H9 (cell line): Measurements from ENCODE around the gene EEF1E1. TPM values are rescaled to one million over a fixed set of nuclear protein-coding genes. Genes with fewer than 3 reads are reported as not detected.

Source experiments
- DNase-seq: peaks from one replicate; pipeline ENCODE4 v3.0.0-alpha.2; 2017
- H2AFZ ChIP-seq: one replicate; pipeline ENCODE4 v1.6.1; 2013; ENCODE audit warnings: mild to moderate bottlenecking, low read length, control low read depth, moderate library complexity
- H2AK5ac ChIP-seq: 2 replicates; pipeline ENCODE4 v1.6.1; 2013; ENCODE audit warnings: low read length, control low read depth, mixed read lengths; ENCODE audit not compliant: insufficient read length
- H2BK120ac ChIP-seq: one replicate; pipeline ENCODE4 v1.6.1; 2013; ENCODE audit warnings: low read depth, mild to moderate bottlenecking, low read length, control low read depth, inconsistent platforms; ENCODE audit not compliant: poor library complexity, severe bottlenecking
- H2BK12ac ChIP-seq: 2 replicates; pipeline ENCODE4 v1.6.1; 2013; ENCODE audit warnings: low read length, control low read depth, mixed read lengths, low read depth; ENCODE audit not compliant: insufficient read length
- H2BK15ac ChIP-seq: 2 replicates; pipeline ENCODE4 v1.6.1; 2013; ENCODE audit warnings: low read depth, low read length, control low read depth
- H2BK20ac ChIP-seq: one replicate; pipeline ENCODE4 v1.6.1; 2013; ENCODE audit warnings: low read depth, mild to moderate bottlenecking, low read length, control low read depth, inconsistent platforms; ENCODE audit not compliant: poor library complexity, severe bottlenecking
- H2BK5ac ChIP-seq: 2 replicates; pipeline ENCODE4 v1.6.1; 2013; ENCODE audit warnings: low read length, control low read depth, mixed read lengths; ENCODE audit not compliant: insufficient read length
- H3K14ac ChIP-seq: 2 replicates; pipeline ENCODE4 v1.6.1; 2013; ENCODE audit warnings: low read length, control low read depth; ENCODE audit not compliant: insufficient read depth
- H3K18ac ChIP-seq: 2 replicates; pipeline ENCODE4 v1.6.1; 2013; ENCODE audit warnings: low read depth, mild to moderate bottlenecking, mixed read lengths, low read length, control low read depth; ENCODE audit not compliant: insufficient read length
- H3K23ac ChIP-seq: 2 replicates; pipeline ENCODE4 v1.6.1; 2013; ENCODE audit warnings: low read length, control low read depth, mixed read lengths, low read depth; ENCODE audit not compliant: insufficient read length
- H3K23me2 ChIP-seq: 2 replicates; pipeline ENCODE4 v1.6.1; 2013; ENCODE audit warnings: low read depth, mild to moderate bottlenecking, mixed read lengths, low read length, control low read depth; ENCODE audit not compliant: insufficient read length, poor library complexity, severe bottlenecking
- H3K27ac ChIP-seq: 2 replicates; pipeline ENCODE4 v1.5.1; 2013; ENCODE audit warnings: low read length, control low read depth, mixed read lengths, low read depth; ENCODE audit not compliant: insufficient read length
- H3K27me3 ChIP-seq: 2 replicates; pipeline ENCODE4 v1.6.1; 2013; ENCODE audit warnings: low read length, control low read depth, inconsistent platforms; ENCODE audit not compliant: insufficient read depth
- H3K4ac ChIP-seq: 2 replicates; pipeline ENCODE4 v1.6.1; 2013; ENCODE audit warnings: low read depth, mild to moderate bottlenecking, control low read depth, inconsistent platforms, low read length, moderate library complexity
- H3K4me1 ChIP-seq: 2 replicates; pipeline ENCODE4 v1.6.1; 2013; ENCODE audit warnings: low read length, control low read depth, inconsistent platforms; ENCODE audit not compliant: insufficient read depth
- H3K4me2 ChIP-seq: 2 replicates; pipeline ENCODE4 v1.6.1; 2013; ENCODE audit warnings: low read length, control low read depth, mixed read lengths; ENCODE audit not compliant: insufficient read length, insufficient read depth
- H3K56ac ChIP-seq: 2 replicates; pipeline ENCODE4 v1.6.1; 2013; ENCODE audit warnings: low read depth, mild to moderate bottlenecking, mixed read lengths, low read length, control low read depth; ENCODE audit not compliant: insufficient read length
- H3K79me1 ChIP-seq: 2 replicates; pipeline ENCODE4 v1.6.1; 2013; ENCODE audit warnings: low read depth, mild to moderate bottlenecking, moderate library complexity, low read length, control low read depth, inconsistent platforms; ENCODE audit not compliant: insufficient read depth, poor library complexity, severe bottlenecking
- H3K79me2 ChIP-seq: 2 replicates; pipeline ENCODE4 v1.6.1; 2013; ENCODE audit warnings: low read length, control low read depth, inconsistent platforms; ENCODE audit not compliant: insufficient read depth
- H3K9ac ChIP-seq: 2 replicates; pipeline ENCODE4 v1.6.1; 2013; ENCODE audit warnings: low read length, control low read depth, mixed read lengths; ENCODE audit not compliant: insufficient read length; ENCODE audit errors: extremely low read depth
- H3K9me3 ChIP-seq: one replicate; pipeline ENCODE4 v1.6.1; 2013; ENCODE audit warnings: low read depth, low read length, inconsistent platforms; ENCODE audit not compliant: control insufficient read depth
- H3T11ph ChIP-seq: one replicate; pipeline ENCODE4 v1.6.1; 2013; ENCODE audit warnings: mild to moderate bottlenecking, low read length, control low read depth, inconsistent platforms
- H4K20me1 ChIP-seq: one replicate; pipeline ENCODE4 v1.6.1; 2013; ENCODE audit not compliant: control insufficient read depth, insufficient read length, insufficient read depth
- H4K5ac ChIP-seq: 2 replicates; pipeline ENCODE4 v1.6.1; 2013; ENCODE audit warnings: low read depth, mild to moderate bottlenecking, mixed read lengths, low read length, control low read depth; ENCODE audit not compliant: insufficient read length
- H4K8ac ChIP-seq: replicated peaks from 2 replicates; pipeline ENCODE4 v1.6.1; 2013; ENCODE audit warnings: low read length, control low read depth, mixed read lengths, low read depth; ENCODE audit not compliant: insufficient read length
- H4K91ac ChIP-seq: 2 replicates; pipeline ENCODE4 v1.6.1; 2013; ENCODE audit warnings: low read depth, mild to moderate bottlenecking, moderate library complexity, mixed read lengths, low read length, control low read depth; ENCODE audit not compliant: insufficient read length
- H3K27ac Mint-ChIP-seq, 3 experiments: 2 replicates in 2 of 3; 3 replicates in 1 of 3; pipeline ENCODE4 v1.8.0; 2020 to 2021; ENCODE audit warnings: mixed read lengths in 3 of 3, mild to moderate bottlenecking in 1 of 3, moderate library complexity in 1 of 3
- H3K27me3 Mint-ChIP-seq: 2 replicates; pipeline ENCODE4 v1.8.0; 2021; ENCODE audit warnings: low read depth, mild to moderate bottlenecking, moderate library complexity, mixed read lengths
- H3K36me3 Mint-ChIP-seq, 3 experiments: 2 replicates in 2 of 3; 3 replicates in 1 of 3; pipeline ENCODE4 v1.8.0; 2020 to 2021; ENCODE audit warnings: low read depth in 3 of 3, mixed read lengths in 3 of 3; ENCODE audit not compliant: insufficient read depth in 1 of 3
- H3K4me1 Mint-ChIP-seq, 2 experiments: 2 replicates each; pipeline ENCODE4 v1.8.0; 2020; ENCODE audit warnings: mixed read lengths in 2 of 2
- H3K4me3 Mint-ChIP-seq, 2 experiments: 2 replicates in 1 of 2; 3 replicates in 1 of 2; pipeline ENCODE4 v1.8.0; 2020 to 2021; ENCODE audit warnings: mild to moderate bottlenecking in 2 of 2, mixed read lengths in 2 of 2, moderate library complexity in 1 of 2
- H3K9me3 Mint-ChIP-seq, 2 experiments: 2 replicates in 1 of 2; 3 replicates in 1 of 2; pipeline ENCODE4 v1.8.0; 2020; ENCODE audit warnings: mild to moderate bottlenecking in 2 of 2, mixed read lengths in 2 of 2, moderate library complexity in 1 of 2
- CTCF ChIP-seq: fragments of 200-600 bp; sonication (generic); conservative IDR thresholded peaks from 3 replicates; pipeline ENCODE4 v1.8.0; 2021; ENCODE audit warnings: antibody characterized with exemption, mild to moderate bottlenecking
- WGBS: extraction: QIAGEN DNeasy Blood & Tissue Kit; methylation state at CpG from one replicate; pipeline ENCODE4 v1.1.7; 2013; ENCODE audit warnings: missing lambda C conversion rate, low lambda C conversion rate, mixed read lengths; ENCODE audit not compliant: insufficient read length; ENCODE audit errors: extremely low coverage; 5-methylcytosine and 5-hydroxymethylcytosine counted together
- total RNA-seq: library from RNA; stranded (reverse); gene quantifications from 2 replicates; pipeline ENCODE4 v1.2.1, GENCODE V29; 2021

Gene EEF1E1
- total RNA-seq, 1 experiment from 2014 or later = 71.8 TPM

GRCh38 chr6:8143945-8144344 is 41.6 kb upstream of the EEF1E1 start:
- H4K20me1 ChIP-seq = no peaks in the 10 kb centered on the region
- H3K4me1 ChIP-seq = no peaks in the 10 kb centered on the region; the same call in 1 of the 2 replicates
- DNase-seq = no peak
- H3K4ac ChIP-seq = no peak overlapping the region
- H3K27me3 ChIP-seq = no peaks in the 10 kb centered on the region
- H2BK15ac ChIP-seq = no peak overlapping the region
- no peak overlapping the region for H3K18ac ChIP-seq
- no peak overlapping the region for H2BK20ac ChIP-seq
- no peak for TF ChIP-seq CTCF
- no peak overlapping the region for H4K91ac ChIP-seq
- no peak overlapping the region for H3T11ph ChIP-seq
- H2BK12ac ChIP-seq = no peak overlapping the region
- no peaks in the 10 kb centered on the region for H3K79me1 ChIP-seq
- no peak overlapping the region for H3K4me2 ChIP-seq
- H2AK5ac ChIP-seq = no peak overlapping the region
- H2BK5ac ChIP-seq = no peak overlapping the region
- H3K36me3 Mint-ChIP-seq = peaks cover 0 to 1% (median 0%) of the 10 kb centered on the region in 3 experiments; a peak in 2 of 7 replicates
- H3K9me3 Mint-ChIP-seq = no peaks in the 10 kb centered on the region
- H3K9me3 ChIP-seq = no peaks in the 10 kb centered on the region
- no CpG with 5 or more reads among the region's 2 CpGs for WGBS
- peaks cover 2% of the 10 kb centered on the region in 2 experiments; a peak in 1 of 4 replicates for H3K4me1 Mint-ChIP-seq
- H3K27ac ChIP-seq = no peak overlapping the region
- no peak overlapping the region for H3K56ac ChIP-seq
- H3K9ac ChIP-seq = no peak overlapping the region
- no peak overlapping the region for H2BK120ac ChIP-seq
- no peaks in the 10 kb centered on the region for H3K79me2 ChIP-seq
- H4K5ac ChIP-seq = no peak overlapping the region
- no peaks in the 10 kb centered on the region for H3K23me2 ChIP-seq
- H4K8ac ChIP-seq = no peak overlapping the region
- H3K4me3 Mint-ChIP-seq = no peak overlapping the region
- H2AFZ ChIP-seq = no peak overlapping the region
- H3K14ac ChIP-seq = no peak overlapping the region
- no peak overlapping the region for H3K27ac Mint-ChIP-seq
- H3K27me3 Mint-ChIP-seq = no peaks in the 10 kb centered on the region; the same call in 1 of the 2 replicates
- H3K23ac ChIP-seq = no peak overlapping the region
